Breast epithelium (tissue), 3 donors: ENCODE data around the gene COBLL1.

ENCODE experiments used
- POLR2AphosphoS5 ChIP-seq, 3 donors: sonication (generic); formaldehyde crosslinking; IDR thresholded peaks; one replicate each; pipeline ENCODE4 v1.6.1; 2017; ENCODE audit warnings: antibody characterized with exemption in 3 of 3
- TF ChIP-seq, protein P1 (sequence below), 3 donors: fragments of 450-650 bp; IDR thresholded peaks; one replicate each; pipeline ENCODE4 v1.5.1; 2016 to 2017; ENCODE audit warnings: antibody characterized with exemption in 3 of 3, mild to moderate bottlenecking in 3 of 3, moderate library complexity in 3 of 3

DNA sequence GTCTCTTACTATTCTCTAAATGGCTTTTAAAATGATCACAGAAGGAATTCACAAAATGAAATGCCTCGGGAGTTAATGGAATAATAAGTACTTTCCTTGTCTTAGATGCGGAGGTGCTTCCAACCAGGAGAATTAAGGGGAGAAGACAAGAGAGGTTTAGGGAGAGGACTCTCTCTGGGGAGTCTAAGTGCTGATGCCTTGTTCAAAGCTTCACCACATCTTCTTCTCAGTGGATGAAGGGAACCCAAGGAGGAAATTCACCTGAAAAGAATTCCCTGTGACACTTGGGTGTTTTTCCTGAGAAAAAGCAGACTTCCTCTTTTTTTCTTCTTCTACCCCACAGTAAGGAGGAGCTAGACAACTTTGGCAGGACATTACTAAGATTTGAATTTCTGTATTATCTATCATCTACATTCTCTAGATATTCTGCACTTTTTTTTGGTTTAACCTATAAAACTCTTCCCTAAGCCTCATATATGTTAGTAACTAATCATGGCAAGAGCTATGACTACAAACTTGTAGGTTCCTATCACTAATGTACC lies 150.2 kb downstream of the COBLL1 start:
- TF ChIP-seq, protein P1, sequence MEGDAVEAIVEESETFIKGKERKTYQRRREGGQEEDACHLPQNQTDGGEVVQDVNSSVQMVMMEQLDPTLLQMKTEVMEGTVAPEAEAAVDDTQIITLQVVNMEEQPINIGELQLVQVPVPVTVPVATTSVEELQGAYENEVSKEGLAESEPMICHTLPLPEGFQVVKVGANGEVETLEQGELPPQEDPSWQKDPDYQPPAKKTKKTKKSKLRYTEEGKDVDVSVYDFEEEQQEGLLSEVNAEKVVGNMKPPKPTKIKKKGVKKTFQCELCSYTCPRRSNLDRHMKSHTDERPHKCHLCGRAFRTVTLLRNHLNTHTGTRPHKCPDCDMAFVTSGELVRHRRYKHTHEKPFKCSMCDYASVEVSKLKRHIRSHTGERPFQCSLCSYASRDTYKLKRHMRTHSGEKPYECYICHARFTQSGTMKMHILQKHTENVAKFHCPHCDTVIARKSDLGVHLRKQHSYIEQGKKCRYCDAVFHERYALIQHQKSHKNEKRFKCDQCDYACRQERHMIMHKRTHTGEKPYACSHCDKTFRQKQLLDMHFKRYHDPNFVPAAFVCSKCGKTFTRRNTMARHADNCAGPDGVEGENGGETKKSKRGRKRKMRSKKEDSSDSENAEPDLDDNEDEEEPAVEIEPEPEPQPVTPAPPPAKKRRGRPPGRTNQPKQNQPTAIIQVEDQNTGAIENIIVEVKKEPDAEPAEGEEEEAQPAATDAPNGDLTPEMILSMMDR (IDR thresholded peaks at IDR 0.05): no peak
- TF ChIP-seq POLR2AphosphoS5 (IDR thresholded peaks at IDR 0.05): no peak
